Measurements from ENCODE around the gene CEP135. TPM values are rescaled to one million over a fixed set of nuclear protein-coding genes. Genes with fewer than 3 reads are reported as not detected.

Gene CEP135, protein sequence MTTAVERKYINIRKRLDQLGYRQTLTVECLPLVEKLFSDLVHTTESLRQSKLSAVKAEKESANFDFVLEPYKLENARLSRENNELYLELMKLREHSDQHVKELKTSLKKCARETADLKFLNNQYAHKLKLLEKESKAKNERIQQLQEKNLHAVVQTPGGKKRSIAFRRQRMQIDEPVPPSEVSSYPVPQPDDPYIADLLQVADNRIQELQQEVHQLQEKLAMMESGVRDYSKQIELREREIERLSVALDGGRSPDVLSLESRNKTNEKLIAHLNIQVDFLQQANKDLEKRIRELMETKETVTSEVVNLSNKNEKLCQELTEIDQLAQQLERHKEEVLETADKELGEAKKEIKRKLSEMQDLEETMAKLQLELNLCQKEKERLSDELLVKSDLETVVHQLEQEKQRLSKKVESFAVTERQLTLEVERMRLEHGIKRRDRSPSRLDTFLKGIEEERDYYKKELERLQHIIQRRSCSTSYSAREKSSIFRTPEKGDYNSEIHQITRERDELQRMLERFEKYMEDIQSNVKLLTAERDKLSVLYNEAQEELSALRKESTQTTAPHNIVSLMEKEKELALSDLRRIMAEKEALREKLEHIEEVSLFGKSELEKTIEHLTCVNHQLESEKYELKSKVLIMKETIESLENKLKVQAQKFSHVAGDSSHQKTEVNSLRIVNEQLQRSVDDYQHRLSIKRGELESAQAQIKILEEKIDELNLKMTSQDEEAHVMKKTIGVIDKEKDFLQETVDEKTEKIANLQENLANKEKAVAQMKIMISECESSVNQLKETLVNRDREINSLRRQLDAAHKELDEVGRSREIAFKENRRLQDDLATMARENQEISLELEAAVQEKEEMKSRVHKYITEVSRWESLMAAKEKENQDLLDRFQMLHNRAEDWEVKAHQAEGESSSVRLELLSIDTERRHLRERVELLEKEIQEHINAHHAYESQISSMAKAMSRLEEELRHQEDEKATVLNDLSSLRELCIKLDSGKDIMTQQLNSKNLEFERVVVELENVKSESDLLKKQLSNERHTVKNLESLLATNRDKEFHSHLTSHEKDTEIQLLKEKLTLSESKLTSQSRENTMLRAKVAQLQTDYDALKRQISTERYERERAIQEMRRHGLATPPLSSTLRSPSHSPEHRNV
- total RNA-seq (2013), result 11.2 TPM
- polyA plus RNA-seq (1 to 10 TPM; 4.0 to 5.1 (median 4.6) TPM), polyA minus RNA-seq (3.6 and 3.9 TPM in 2 replicates), total RNA-seq (24.5 to 56.8 (median 36.1) reads per million in 11 experiments)

DNA sequence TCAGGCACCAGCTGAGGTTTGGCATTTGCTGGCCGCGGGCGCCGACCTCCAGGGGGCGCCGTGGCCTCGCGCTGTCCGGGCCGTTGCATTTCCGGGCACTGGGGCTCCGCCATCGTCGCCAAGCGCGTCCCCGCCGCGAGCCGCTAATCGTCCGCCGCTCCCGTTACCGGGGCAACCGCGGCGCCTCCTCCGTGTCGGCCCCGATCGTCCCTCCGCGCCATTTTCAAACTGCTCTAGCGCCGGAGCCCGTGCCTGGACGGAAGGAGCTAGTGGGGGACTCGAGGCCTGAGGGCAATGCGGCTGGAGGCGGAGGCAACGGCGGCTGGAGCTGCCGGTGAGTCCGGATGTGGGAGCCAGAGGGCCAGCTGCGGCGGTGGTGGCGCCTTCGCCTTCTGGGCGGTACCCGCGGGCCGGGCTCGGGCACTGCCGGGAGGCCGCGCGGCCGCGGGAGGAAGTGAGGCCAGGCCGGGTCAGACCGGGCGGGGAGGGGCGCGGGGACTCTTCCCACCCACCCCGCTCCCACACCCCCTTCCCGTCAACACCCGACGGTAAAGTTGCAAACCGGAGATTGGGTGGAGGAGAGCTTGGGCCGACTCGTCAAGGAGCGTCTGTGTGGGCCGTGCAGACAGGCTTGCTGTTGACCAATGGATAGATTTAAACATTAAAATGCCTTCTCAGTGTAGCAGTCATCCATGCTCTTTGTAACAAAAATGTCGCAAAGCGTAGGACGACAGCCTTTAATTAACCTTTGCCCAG, at the start of gene CEP135:
Gene CEP135 (plus strand): TSS at position 220 of the 756 bp plus-strand sequence. CDS start 3,186 bp downstream, outside the sequence.
- Mint-ChIP-seq H3K4me3 (peak within 1 kb of the TSS; percentile 83 to 92), H3K27ac (peak within 1 kb of the TSS; percentile 98 to 100 (median 99)), H3K9me3 (peaks cover 0 to 2% (median 0%) of the 10 kb centered on the region in 7 donors), H3K36me3 (peaks cover 10 to 15% of the 10 kb centered on the region in 2 donors), H3K4me1 (peaks cover 40% of the 10 kb centered on the region), H3K27me3 (ENCODE audit: low read depth in 3 of 3) (peaks cover 0 to 3% (median 0%) of the 10 kb centered on the region in 3 donors)
- peaks cover 10 to 18% of the 10 kb centered on the region in 2 donors for H3K36me3 ChIP-seq (replicated peaks in 1 of 2; ENCODE audit: control insufficient read depth in 1 of 2, insufficient read depth in 2 of 2, low read length in 2 of 2)
- H3K4me3 ChIP-seq (replicated peaks in 1 of 3; ENCODE audit: low read depth in 2 of 3, low read length in 3 of 3), result peak within 1 kb of the TSS; percentile 73 to 83 (median 79)
- H3K79me2 ChIP-seq (ENCODE audit: insufficient read depth, low read length), result peaks cover 36% of the 10 kb centered on the region
- peak within 1 kb of the TSS; percentile 96 for H3K9ac ChIP-seq (ENCODE audit: insufficient read depth, low read length, poor library complexity, severe bottlenecking)
- H3K9me3 ChIP-seq (replicated peaks in 1 of 2; ENCODE audit: control insufficient read depth in 1 of 2, insufficient read depth in 1 of 2, low read length in 2 of 2), result no peaks in the 10 kb centered on the region
- peak within 1 kb of the TSS; percentile 92 to 100 for H3K27ac ChIP-seq (ENCODE audit: low read depth in 1 of 2, low read length in 2 of 2)
- under 1% methylated on average over 56 of the region's 77 CpGs for WGBS (ENCODE audit: insufficient coverage)
- H3K4me2 ChIP-seq (replicated peaks; ENCODE audit: extremely low read depth, low read length, poor library complexity, severe bottlenecking), result peak within 1 kb of the TSS; percentile 94
- peak within 1 kb of the TSS; percentile 87 for H2AFZ ChIP-seq (ENCODE audit: insufficient read depth, low read depth, low read length, poor library complexity, severe bottlenecking)
- intact Hi-C loops (cut with micrococcal nuclease), result loop anchor here (5.0 to 10.0 kb wide), 2 partner anchors 94 to 97 kb away; partner anchors contain the start of gene EXOC1 (in 2 of the 2)
- H3K27me3 ChIP-seq (ENCODE audit: control insufficient read depth in 2 of 2, insufficient read depth in 2 of 2, low read length in 2 of 2), result no peaks in the 10 kb centered on the region
- peak; percentile 94 to 95 (median 94) for DNase-seq
- TF ChIP-seq, protein P1, sequence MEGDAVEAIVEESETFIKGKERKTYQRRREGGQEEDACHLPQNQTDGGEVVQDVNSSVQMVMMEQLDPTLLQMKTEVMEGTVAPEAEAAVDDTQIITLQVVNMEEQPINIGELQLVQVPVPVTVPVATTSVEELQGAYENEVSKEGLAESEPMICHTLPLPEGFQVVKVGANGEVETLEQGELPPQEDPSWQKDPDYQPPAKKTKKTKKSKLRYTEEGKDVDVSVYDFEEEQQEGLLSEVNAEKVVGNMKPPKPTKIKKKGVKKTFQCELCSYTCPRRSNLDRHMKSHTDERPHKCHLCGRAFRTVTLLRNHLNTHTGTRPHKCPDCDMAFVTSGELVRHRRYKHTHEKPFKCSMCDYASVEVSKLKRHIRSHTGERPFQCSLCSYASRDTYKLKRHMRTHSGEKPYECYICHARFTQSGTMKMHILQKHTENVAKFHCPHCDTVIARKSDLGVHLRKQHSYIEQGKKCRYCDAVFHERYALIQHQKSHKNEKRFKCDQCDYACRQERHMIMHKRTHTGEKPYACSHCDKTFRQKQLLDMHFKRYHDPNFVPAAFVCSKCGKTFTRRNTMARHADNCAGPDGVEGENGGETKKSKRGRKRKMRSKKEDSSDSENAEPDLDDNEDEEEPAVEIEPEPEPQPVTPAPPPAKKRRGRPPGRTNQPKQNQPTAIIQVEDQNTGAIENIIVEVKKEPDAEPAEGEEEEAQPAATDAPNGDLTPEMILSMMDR (IDR thresholded peaks at IDR 0.05), result peak; percentile 99
- peaks cover 32 to 43% of the 10 kb centered on the region in 2 donors for H3K4me1 ChIP-seq (ENCODE audit: control insufficient read depth in 1 of 2, insufficient read depth in 2 of 2, low read length in 2 of 2)
- H4K20me1 ChIP-seq (ENCODE audit: insufficient read depth, low read length), result no peaks in the 10 kb centered on the region
